CD4-positive, alpha-beta memory T cell (primary cell): ENCODE data around the gene EVX1. TPM values are rescaled to one million over a fixed set of nuclear protein-coding genes. Genes with fewer than 3 reads are reported as not detected.

Experiments used
- CTCF ChIA-PET: fragments of 350-600 bp; sonication (Branson Sonifier 250); formaldehyde crosslinking; loops from one replicate; lab custom pipeline; 2021; ENCODE audit warnings: inconsistent platforms; ENCODE audit not compliant: partially characterized antibody; lab: Charles Lee
- POLR2A ChIA-PET: fragments of 350-600 bp; sonication (Branson Sonifier 250); formaldehyde crosslinking; loops from one replicate; lab custom pipeline; 2021; ENCODE audit not compliant: partially characterized antibody; lab: Charles Lee
- DNase-seq, 5 donors: peaks; one replicate each; pipeline versions ENCODE4 v3.0.0 to v3.0.0-alpha.2; 2020 to 2022; ENCODE audit warnings: mixed read lengths in 1 of 5
- H3K27ac ChIP-seq: one replicate; pipeline ENCODE4 v1.7.0; 2013; ENCODE audit warnings: low read depth, low read length
- H3K27me3 ChIP-seq: 2 replicates; pipeline ENCODE4 v1.7.0; 2013; ENCODE audit warnings: mild to moderate bottlenecking, low read length, moderate library complexity; ENCODE audit not compliant: insufficient read depth
- H3K36me3 ChIP-seq: 2 replicates; pipeline ENCODE4 v1.7.0; 2013; ENCODE audit warnings: mild to moderate bottlenecking, low read length, moderate library complexity; ENCODE audit not compliant: insufficient read depth
- H3K4me1 ChIP-seq: 2 replicates; pipeline ENCODE4 v1.7.0; 2013; ENCODE audit warnings: mild to moderate bottlenecking, low read length, moderate library complexity; ENCODE audit not compliant: insufficient read depth
- H3K4me3 ChIP-seq, 2 donors: one replicate each; pipeline ENCODE4 v1.7.0; 2013; ENCODE audit warnings: low read length in 2 of 2, mild to moderate bottlenecking in 1 of 2
- H3K9me3 ChIP-seq, 2 donors: one replicate each; pipeline ENCODE4 v1.7.0; 2013; ENCODE audit warnings: low read length in 2 of 2, control low read depth in 1 of 2; ENCODE audit not compliant: control insufficient read depth in 1 of 2
- H3K27ac Mint-ChIP-seq, 7 donors: one replicate each; pipeline ENCODE4 v1.8.0; 2020 to 2021; ENCODE audit warnings: mixed read lengths in 7 of 7, mild to moderate bottlenecking in 6 of 7, inconsistent platforms in 3 of 7, moderate library complexity in 3 of 7
- H3K27me3 Mint-ChIP-seq, 2 donors: one replicate each; pipeline ENCODE4 v1.8.0; 2020 to 2021; ENCODE audit warnings: mixed read lengths in 2 of 2
- H3K36me3 Mint-ChIP-seq, 2 donors: one replicate each; pipeline ENCODE4 v1.8.0; 2020 to 2021; ENCODE audit warnings: mixed read lengths in 2 of 2, inconsistent platforms in 1 of 2, mild to moderate bottlenecking in 1 of 2
- H3K4me1 Mint-ChIP-seq, 4 donors: one replicate each; pipeline ENCODE4 v1.8.0; 2020 to 2021; ENCODE audit warnings: mixed read lengths in 4 of 4, mild to moderate bottlenecking in 1 of 4
- H3K4me3 Mint-ChIP-seq, 8 donors: one replicate each; pipeline ENCODE4 v1.8.0; 2020 to 2021; ENCODE audit warnings: mixed read lengths in 8 of 8, mild to moderate bottlenecking in 7 of 8, moderate library complexity in 6 of 8, inconsistent platforms in 3 of 8
- H3K9me3 Mint-ChIP-seq, 8 donors: one replicate each; pipeline ENCODE4 v1.8.0; 2020 to 2021; ENCODE audit warnings: mixed read lengths in 8 of 8, mild to moderate bottlenecking in 5 of 8, inconsistent platforms in 3 of 8, moderate library complexity in 1 of 8
- intact Hi-C: fragments of 100-400 bp; cut with micrococcal nuclease; formaldehyde crosslinking; loops from one replicate; pipeline ENCODE4 v1.15.1; 2023
- polyA plus RNA-seq, 2 donors: library from polyadenylated mRNA; unstranded; fragments of 300-500 nt; fragmentation: Illumina TruSeq; gene quantifications; one replicate each; pipeline ENCODE4 v1.2.3, GENCODE V29; 2021
- total RNA-seq, 2 experiments: library from RNA; stranded (reverse); gene quantifications; one replicate each; pipeline ENCODE4 v1.2.3, GENCODE V29; 2021

EVX1 gene
- total RNA-seq (not detected), polyA plus RNA-seq (not detected)

DNA sequence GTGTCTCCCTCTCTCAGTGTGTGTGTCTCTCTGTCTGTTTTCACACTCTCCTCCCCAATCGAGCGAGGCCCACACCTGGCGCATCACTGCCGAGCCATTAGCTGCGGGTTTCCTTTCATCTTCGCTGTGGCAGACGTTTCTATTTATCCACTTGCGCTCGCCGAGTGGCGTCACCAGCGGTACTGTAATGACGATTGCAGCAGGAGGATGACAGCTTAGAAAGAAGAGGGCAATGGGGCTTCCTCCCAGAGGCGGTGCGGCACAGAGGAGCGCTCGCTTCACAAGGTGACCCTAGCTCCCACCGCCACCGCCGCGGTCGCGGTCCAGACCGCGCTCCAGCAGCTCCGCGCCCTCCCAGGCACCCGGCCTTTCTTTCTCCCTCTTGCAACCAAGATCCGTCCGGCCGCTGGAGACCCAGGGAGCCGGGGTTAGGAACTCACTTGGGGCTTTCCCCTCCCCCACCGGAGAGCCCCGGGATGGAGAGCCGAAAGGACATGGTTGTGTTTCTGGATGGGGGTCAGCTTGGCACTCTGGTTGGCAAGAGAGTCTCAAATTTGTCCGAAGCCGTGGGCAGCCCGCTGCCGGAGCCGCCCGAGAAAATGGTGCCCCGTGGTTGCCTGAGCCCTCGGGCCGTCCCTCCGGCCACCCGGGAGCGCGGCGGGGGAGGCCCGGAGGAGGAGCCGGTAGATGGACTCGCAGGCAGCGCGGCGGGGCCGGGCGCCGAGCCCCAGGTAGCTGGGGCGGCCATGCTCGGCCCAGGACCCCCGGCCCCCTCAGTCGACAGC is at the start of gene EVX1:
Gene EVX1, plus strand, starts transcription at position 248 of the 785 bp plus-strand sequence. Its CDS starts 229 bp downstream, at position 477.
- no peak within 1 kb of the TSS for H3K4me3 ChIP-seq
- H3K27ac ChIP-seq = no peak within 1 kb of the TSS
- intact Hi-C loops = no loop called here
- peaks cover 9% of the 10 kb centered on the region for H3K4me1 ChIP-seq
- peak within 1 kb of the TSS in 7 of 8 donors; percentile 46 to 79 (median 69) for H3K4me3 Mint-ChIP-seq
- peak within 1 kb of the TSS in 6 of 7 donors; percentile 52 to 81 (median 72) for H3K27ac Mint-ChIP-seq
- H3K27me3 Mint-ChIP-seq = peaks cover 57 to 66% of the 10 kb centered on the region in 2 donors
- no peaks in the 10 kb centered on the region for H3K36me3 ChIP-seq
- no peaks in the 10 kb centered on the region for H3K9me3 ChIP-seq
- DNase-seq = peak; percentile 33 to 79 (median 47)
- CTCF ChIA-PET = interaction anchor here (0.7 kb wide), 1 partner anchor 17 kb away, joined by 3 read pairs; no protein-coding TSS in a partner anchor
- POLR2A ChIA-PET = no interaction called here
- H3K4me1 Mint-ChIP-seq = peaks cover 12 to 56% (median 32%) of the 10 kb centered on the region in 4 donors
- H3K9me3 Mint-ChIP-seq = peaks cover 0 to 5% (median 0%) of the 10 kb centered on the region in 8 donors
- H3K27me3 ChIP-seq = peaks cover 46% of the 10 kb centered on the region
- peaks cover 0 to 3% of the 10 kb centered on the region in 2 donors for H3K36me3 Mint-ChIP-seq

GRCh38 chr7:27193335-27194001 is 49.1 kb upstream of the EVX1 start:
- peaks cover 69 to 78% of the 10 kb centered on the region in 2 donors for H3K27me3 Mint-ChIP-seq
- peaks cover 16 to 57% (median 27%) of the 10 kb centered on the region in 4 donors for H3K4me1 Mint-ChIP-seq
- no peaks in the 10 kb centered on the region for H3K36me3 Mint-ChIP-seq
- no peak overlapping the region for H3K27ac ChIP-seq
- DNase-seq = no peak
- ChIA-PET CTCF (interaction anchor here (1.3 to 3.3 kb wide), 2 partner anchors 15 to 829 kb away, joined by 3 to 39 read pairs; no protein-coding TSS in a partner anchor), POLR2A (interaction anchor here (0.7 to 1.3 kb wide), 2 partner anchors 26 to 43 kb away, joined by 3 to 4 read pairs; no protein-coding TSS in a partner anchor)
- H3K4me1 ChIP-seq = peaks cover 40% of the 10 kb centered on the region
- no peaks in the 10 kb centered on the region for H3K36me3 ChIP-seq
- H3K9me3 ChIP-seq = no peaks in the 10 kb centered on the region
- intact Hi-C loops = loop anchor here (10.0 kb wide), 1 partner anchor 981 kb away; no protein-coding TSS in a partner anchor
- peaks cover 86% of the 10 kb centered on the region for H3K27me3 ChIP-seq
- no peak overlapping the region for H3K4me3 ChIP-seq
- H3K9me3 Mint-ChIP-seq = peaks cover 0 to 7% (median 2%) of the 10 kb centered on the region in 8 donors
- peak overlapping the region in 6 of 8 donors; percentile 38 to 61 (median 50) for H3K4me3 Mint-ChIP-seq
- peak overlapping the region in 2 of 7 donors; percentile 9 to 62 for H3K27ac Mint-ChIP-seq

DNA sequence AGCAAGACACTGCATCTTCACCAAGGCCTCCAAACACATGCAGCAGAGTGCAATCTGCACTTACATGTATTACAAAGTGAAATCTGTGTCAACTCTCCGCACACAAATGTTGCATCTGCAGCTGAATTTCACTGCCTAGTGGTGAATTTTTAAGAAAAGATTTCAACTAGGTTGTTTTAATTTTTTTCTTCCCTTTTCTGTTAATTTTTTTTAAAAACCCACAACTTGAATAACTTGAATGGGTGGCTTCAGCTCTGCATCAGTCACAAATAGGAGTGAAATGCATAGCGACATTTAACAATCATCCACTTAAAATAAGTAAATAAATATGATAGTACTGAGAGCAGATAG is 48.6 kb upstream of the EVX1 start:
- Mint-ChIP-seq H3K4me1 (peaks cover 13 to 57% (median 26%) of the 10 kb centered on the region in 4 donors), H3K9me3 (peaks cover 0 to 9% (median 2%) of the 10 kb centered on the region in 8 donors), H3K36me3 (no peaks in the 10 kb centered on the region), H3K27ac (peak overlapping the region in 1 of 7 donors; percentile 62), H3K4me3 (peak overlapping the region in 3 of 8 donors; percentile 22 to 48 (median 38)), H3K27me3 (peaks cover 68 to 78% of the 10 kb centered on the region in 2 donors)
- DNase-seq = no peak
- H3K36me3 ChIP-seq = no peaks in the 10 kb centered on the region
- no peak overlapping the region for H3K4me3 ChIP-seq
- peaks cover 39% of the 10 kb centered on the region for H3K4me1 ChIP-seq
- peaks cover 86% of the 10 kb centered on the region for H3K27me3 ChIP-seq
- H3K9me3 ChIP-seq = no peaks in the 10 kb centered on the region
- intact Hi-C loops = loop anchor here (10.0 kb wide), 1 partner anchor 981 kb away; no protein-coding TSS in a partner anchor
- H3K27ac ChIP-seq = no peak overlapping the region
- CTCF ChIA-PET = interaction anchor here (1.8 to 3.3 kb wide), 3 partner anchors 33 to 902 kb away, joined by 6 to 39 read pairs (median 38); no protein-coding TSS in a partner anchor
- POLR2A ChIA-PET = interaction anchor here (0.7 kb wide), 1 partner anchor 26 kb away, joined by 3 read pairs; no protein-coding TSS in a partner anchor

- H3K27me3 ChIP-seq = peaks cover 79% of the 10 kb centered on the region
- Mint-ChIP-seq H3K4me3 (no peak overlapping the region), H3K27me3 (peaks cover 66 to 75% of the 10 kb centered on the region in 2 donors), H3K4me1 (peaks cover 12 to 53% (median 22%) of the 10 kb centered on the region in 4 donors), H3K27ac (peak overlapping the region in 1 of 7 donors; percentile 44), H3K9me3 (peaks cover 0 to 9% (median 2%) of the 10 kb centered on the region in 8 donors), H3K36me3 (no peaks in the 10 kb centered on the region)
- intact Hi-C loops = loop anchor here (5.0 to 10.0 kb wide), 2 partner anchors 467 to 980 kb away; partner anchors contain the start of gene HIBADH
- no peak overlapping the region for H3K4me3 ChIP-seq
- peaks cover 34% of the 10 kb centered on the region for H3K4me1 ChIP-seq
- H3K9me3 ChIP-seq = no peaks in the 10 kb centered on the region
- no peak overlapping the region for H3K27ac ChIP-seq
- H3K36me3 ChIP-seq = no peaks in the 10 kb centered on the region
- ChIA-PET CTCF (interaction anchor here (0.6 to 3.3 kb wide), 13 partner anchors 10 to 1302 kb away, joined by 3 to 39 read pairs (median 8); no protein-coding TSS in a partner anchor), POLR2A (interaction anchor here (2.3 kb wide), 1 partner anchor 9 kb away, joined by 9 read pairs; the partner anchor contains the start of gene HOXA11)
- no peak for DNase-seq
These were observed 47.8 kb upstream of the EVX1 start for GRCh38 chr7:27194686-27195379.

DNA sequence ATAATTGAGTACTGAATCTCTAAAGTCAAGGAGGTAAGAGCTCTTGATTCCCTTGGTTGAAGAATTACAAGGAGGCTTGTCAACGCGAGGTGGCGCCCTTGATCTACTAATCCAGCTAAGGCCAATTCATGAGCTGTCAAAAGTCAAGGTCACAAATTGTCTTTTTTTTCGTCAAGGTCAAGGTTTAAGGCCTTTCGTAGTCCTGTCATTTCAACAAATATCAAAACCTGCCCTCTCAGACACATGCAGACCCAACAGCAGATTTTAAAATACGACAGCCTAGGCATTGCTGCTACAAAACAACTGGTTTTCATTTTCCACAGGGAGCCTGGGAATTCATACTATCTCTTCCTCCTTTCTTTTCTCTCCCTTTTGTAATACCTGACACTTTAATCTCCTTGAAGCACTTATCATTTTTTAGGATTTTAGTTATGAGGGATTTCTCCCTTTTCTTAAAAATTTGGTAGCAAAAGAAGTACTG is 46.3 kb upstream of the EVX1 start:
- Mint-ChIP-seq H3K9me3 (peaks cover 0 to 9% (median 2%) of the 10 kb centered on the region in 8 donors), H3K36me3 (no peaks in the 10 kb centered on the region), H3K27me3 (peaks cover 65 to 72% of the 10 kb centered on the region in 2 donors), H3K27ac (peak overlapping the region in 2 of 7 donors; percentile 61 to 74), H3K4me3 (peak overlapping the region in 1 of 8 donors; percentile 52), H3K4me1 (peaks cover 20 to 54% (median 33%) of the 10 kb centered on the region in 4 donors)
- intact Hi-C loops = loop anchor here (1.0 to 10.0 kb wide), 8 partner anchors 380 to 978 kb away; partner anchors contain the start of gene HIBADH
- Histone ChIP-seq H3K4me3 (no peak overlapping the region), H3K27ac (no peak overlapping the region), H3K27me3 (peaks cover 76% of the 10 kb centered on the region), H3K4me1 (peaks cover 45% of the 10 kb centered on the region), H3K36me3 (no peaks in the 10 kb centered on the region), H3K9me3 (no peaks in the 10 kb centered on the region)
- DNase-seq = peak; percentile 71 to 79 (median 75)
- ChIA-PET POLR2A (interaction anchor here (1.1 to 2.3 kb wide), 3 partner anchors 11 to 544 kb away, joined by 4 to 9 read pairs (median 4); partner anchors contain the start of genes HOXA11 and TAX1BP1), CTCF (interaction anchor here (0.7 to 3.3 kb wide), 39 partner anchors 9 to 1303 kb away, joined by 3 to 39 read pairs (median 5); partner anchors contain the start of genes HOXA10 and HOXA11)
